Trophoblast cell (in vitro differentiated cells and primary cell): Measurements from ENCODE around the gene ANGPTL7.

Experiments
- DNase-seq, 2 donors: peaks; one replicate each; pipeline ENCODE4 v3.0.0-alpha.2; 2016
- H2AFZ ChIP-seq: 2 replicates; pipeline ENCODE4 v1.6.1; 2013; ENCODE audit warnings: low read length, moderate library complexity, mild to moderate bottlenecking; ENCODE audit not compliant: insufficient read depth, poor library complexity
- H2AK5ac ChIP-seq: 2 replicates; pipeline ENCODE4 v1.6.1; 2013; ENCODE audit warnings: mild to moderate bottlenecking, low read length
- H2BK120ac ChIP-seq: 2 replicates; pipeline ENCODE4 v1.6.1; 2013; ENCODE audit warnings: low read length, mild to moderate bottlenecking, moderate library complexity; ENCODE audit not compliant: insufficient read depth, poor library complexity
- H2BK12ac ChIP-seq: 2 replicates; pipeline ENCODE4 v1.6.1; 2013; ENCODE audit warnings: mild to moderate bottlenecking, low read length, moderate library complexity
- H2BK5ac ChIP-seq: 2 replicates; pipeline ENCODE4 v1.6.1; 2013; ENCODE audit warnings: low read length, low read depth, moderate library complexity, mild to moderate bottlenecking; ENCODE audit not compliant: poor library complexity
- H3K14ac ChIP-seq: 2 replicates; pipeline ENCODE4 v1.6.1; 2013; ENCODE audit warnings: mild to moderate bottlenecking, low read length
- H3K18ac ChIP-seq: 2 replicates; pipeline ENCODE4 v1.6.1; 2013; ENCODE audit warnings: mild to moderate bottlenecking, low read length
- H3K23ac ChIP-seq: 2 replicates; pipeline ENCODE4 v1.6.1; 2013; ENCODE audit warnings: low read length
- H3K27ac ChIP-seq: 2 replicates; pipeline ENCODE4 v1.5.1; 2013; ENCODE audit warnings: low read depth, mild to moderate bottlenecking, inconsistent platforms, low read length, moderate library complexity
- H3K27me3 ChIP-seq: 2 replicates; pipeline ENCODE4 v1.6.1; 2013; ENCODE audit warnings: inconsistent platforms, mild to moderate bottlenecking, low read length, moderate library complexity; ENCODE audit not compliant: insufficient read depth
- H3K36me3 ChIP-seq, 2 experiments: 1 replicate in 1 of 2; 2 replicates in 1 of 2; pipeline ENCODE4 v1.6.1; 2013; ENCODE audit warnings: low read length in 2 of 2, mild to moderate bottlenecking in 2 of 2, moderate library complexity in 1 of 2; ENCODE audit not compliant: insufficient read depth in 2 of 2, control insufficient read depth in 1 of 2
- H3K4ac ChIP-seq: 2 replicates; pipeline ENCODE4 v1.6.1; 2013; ENCODE audit warnings: low read depth, mild to moderate bottlenecking, low read length, moderate library complexity
- H3K4me1 ChIP-seq, 2 experiments: 1 replicate in 1 of 2; 2 replicates in 1 of 2; pipeline ENCODE4 v1.6.1; 2013; ENCODE audit warnings: low read length in 2 of 2, mild to moderate bottlenecking in 2 of 2, moderate library complexity in 1 of 2; ENCODE audit not compliant: insufficient read depth in 2 of 2, control insufficient read depth in 1 of 2
- H3K4me2 ChIP-seq: 2 replicates; pipeline ENCODE4 v1.6.1; 2013; ENCODE audit warnings: inconsistent platforms, mild to moderate bottlenecking, low read length, moderate library complexity
- H3K4me3 ChIP-seq: 2 replicates; pipeline ENCODE4 v1.5.1; 2013; ENCODE audit warnings: mild to moderate bottlenecking, low read depth, low read length, inconsistent platforms
- H3K79me1 ChIP-seq: one replicate; pipeline ENCODE4 v1.6.1; 2013; ENCODE audit warnings: low read length
- H3K79me2 ChIP-seq: 2 replicates; pipeline ENCODE4 v1.6.1; 2013; ENCODE audit warnings: low read length, mild to moderate bottlenecking; ENCODE audit not compliant: control insufficient read depth, insufficient read depth, poor library complexity
- H3K9ac ChIP-seq: 2 replicates; pipeline ENCODE4 v1.6.1; 2013; ENCODE audit warnings: mild to moderate bottlenecking, low read length
- H3K9me3 ChIP-seq: 2 replicates; pipeline ENCODE4 v1.6.1; 2013; ENCODE audit warnings: low read depth, mild to moderate bottlenecking, control low read depth, inconsistent platforms, low read length; ENCODE audit not compliant: insufficient read depth
- H4K12ac ChIP-seq: 2 replicates; pipeline ENCODE4 v1.6.1; 2013; ENCODE audit warnings: low read depth, mild to moderate bottlenecking, low read length, moderate library complexity
- H4K8ac ChIP-seq: 2 replicates; pipeline ENCODE4 v1.6.1; 2013; ENCODE audit warnings: low read depth, mild to moderate bottlenecking, low read length, moderate library complexity
- H4K91ac ChIP-seq: one replicate; pipeline ENCODE4 v1.6.1; 2013; ENCODE audit warnings: low read depth, mild to moderate bottlenecking, low read length, moderate library complexity
- whole genome bisulfite sequencing: extraction: QIAGEN DNeasy Blood & Tissue Kit; methylation state at CpG from one replicate; pipeline ENCODE4 v1.1.7; 2013; ENCODE audit warnings: missing lambda C conversion rate; ENCODE audit not compliant: insufficient read length, insufficient coverage; ENCODE audit errors: extremely low coverage; 5-methylcytosine and 5-hydroxymethylcytosine counted together

The ANGPTL7 gene

DNA sequence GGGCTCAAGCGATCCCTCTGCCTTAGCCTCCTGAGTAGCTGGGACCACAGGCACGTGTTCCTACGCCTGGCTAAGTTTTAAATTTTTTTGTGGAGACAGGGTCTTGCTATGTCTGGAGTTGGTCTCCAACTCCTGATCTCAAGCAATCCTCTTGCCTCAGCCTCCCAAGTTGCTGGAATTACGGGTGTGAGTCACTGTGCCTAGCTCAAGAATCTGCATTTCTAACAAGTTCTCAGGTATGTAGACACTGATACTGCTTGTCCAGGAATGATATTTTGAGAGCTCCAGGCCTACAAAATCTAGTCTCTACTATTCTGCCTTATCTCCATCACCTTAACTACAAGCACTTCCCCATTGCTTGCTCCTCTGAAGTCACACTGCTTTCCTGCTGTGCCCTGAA, 22.3 kb downstream of the ANGPTL7 start:
- no CpG with 5 or more reads among the region's 4 CpGs for WGBS
- no peak overlapping the region for H3K27ac ChIP-seq
- no peak overlapping the region for H3K4ac ChIP-seq
- no peak overlapping the region for H4K91ac ChIP-seq
- no peak overlapping the region for H3K18ac ChIP-seq
- H2AK5ac ChIP-seq, result no peak overlapping the region
- H3K79me1 ChIP-seq, result no peaks in the 10 kb centered on the region
- no peak overlapping the region for H2BK120ac ChIP-seq
- H3K9ac ChIP-seq, result no peak overlapping the region
- H3K4me2 ChIP-seq, result no peak overlapping the region
- no peak overlapping the region for H3K14ac ChIP-seq
- no peaks in the 10 kb centered on the region for H3K79me2 ChIP-seq
- no peaks in the 10 kb centered on the region for H3K4me1 ChIP-seq
- H2BK5ac ChIP-seq, result no peak overlapping the region
- H3K4me3 ChIP-seq, result no peak overlapping the region
- no peak overlapping the region for H3K23ac ChIP-seq
- no peak overlapping the region for H4K8ac ChIP-seq
- H3K9me3 ChIP-seq, result no peaks in the 10 kb centered on the region
- H2AFZ ChIP-seq, result no peak overlapping the region
- peak; percentile 60 to 74 for DNase-seq
- H3K27me3 ChIP-seq, result no peaks in the 10 kb centered on the region
- H3K36me3 ChIP-seq, result peaks cover 36 to 69% of the 10 kb centered on the region in 2 experiments
- no peak overlapping the region for H2BK12ac ChIP-seq
- no peak overlapping the region for H4K12ac ChIP-seq

DNA sequence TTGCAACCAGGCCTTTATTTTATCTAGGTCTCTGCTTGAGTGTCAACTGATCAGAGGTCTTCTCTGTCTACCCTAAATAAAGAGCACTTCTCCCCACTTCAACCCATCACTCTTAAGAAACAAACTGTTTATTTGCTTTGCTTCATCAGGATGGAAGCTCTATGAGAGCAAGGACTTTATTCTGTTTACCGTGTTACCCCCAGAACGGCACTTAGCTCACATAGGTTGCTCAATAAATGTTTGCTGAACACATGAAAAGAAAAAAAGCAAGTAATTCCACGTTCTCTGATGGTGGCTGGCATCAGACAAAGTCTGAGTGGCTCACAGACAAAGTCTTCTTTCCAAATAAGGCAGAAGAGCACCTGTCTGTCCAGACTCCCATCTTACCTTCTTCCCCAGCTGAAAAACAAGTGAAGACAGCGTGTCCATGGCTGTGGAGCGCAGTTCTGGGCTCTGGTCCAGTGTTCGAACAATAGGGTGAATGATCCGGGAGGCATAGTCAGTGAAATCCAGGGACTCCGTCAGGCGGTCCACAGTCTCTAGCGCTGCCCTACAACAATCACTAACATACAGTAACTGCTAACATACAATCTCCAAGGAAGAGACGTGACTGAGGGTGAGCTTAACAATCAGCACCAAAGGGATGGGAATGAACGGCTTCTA, 22.9 kb downstream of the ANGPTL7 start:
- no peak overlapping the region for H3K4me3 ChIP-seq
- H3K18ac ChIP-seq, result no peak overlapping the region
- H3K9ac ChIP-seq, result no peak overlapping the region
- no peaks in the 10 kb centered on the region for H3K27me3 ChIP-seq
- no peak overlapping the region for H4K8ac ChIP-seq
- no peak overlapping the region for H2BK12ac ChIP-seq
- no peak overlapping the region for H3K14ac ChIP-seq
- no peak overlapping the region for H2AK5ac ChIP-seq
- no peaks in the 10 kb centered on the region for H3K79me2 ChIP-seq
- no peak overlapping the region for H3K4ac ChIP-seq
- H4K12ac ChIP-seq, result no peak overlapping the region
- peaks cover 32 to 66% of the 10 kb centered on the region in 2 experiments for H3K36me3 ChIP-seq
- no peaks in the 10 kb centered on the region for H3K79me1 ChIP-seq
- H3K23ac ChIP-seq, result no peak overlapping the region
- no peak overlapping the region for H2AFZ ChIP-seq
- WGBS, result no CpG with 5 or more reads among the region's 12 CpGs
- no peaks in the 10 kb centered on the region for H3K4me1 ChIP-seq
- H2BK120ac ChIP-seq, result no peak overlapping the region
- H4K91ac ChIP-seq, result no peak overlapping the region
- H3K27ac ChIP-seq, result no peak overlapping the region
- DNase-seq, result no peak
- H3K9me3 ChIP-seq, result no peaks in the 10 kb centered on the region
- no peak overlapping the region for H3K4me2 ChIP-seq
- no peak overlapping the region for H2BK5ac ChIP-seq

DNA sequence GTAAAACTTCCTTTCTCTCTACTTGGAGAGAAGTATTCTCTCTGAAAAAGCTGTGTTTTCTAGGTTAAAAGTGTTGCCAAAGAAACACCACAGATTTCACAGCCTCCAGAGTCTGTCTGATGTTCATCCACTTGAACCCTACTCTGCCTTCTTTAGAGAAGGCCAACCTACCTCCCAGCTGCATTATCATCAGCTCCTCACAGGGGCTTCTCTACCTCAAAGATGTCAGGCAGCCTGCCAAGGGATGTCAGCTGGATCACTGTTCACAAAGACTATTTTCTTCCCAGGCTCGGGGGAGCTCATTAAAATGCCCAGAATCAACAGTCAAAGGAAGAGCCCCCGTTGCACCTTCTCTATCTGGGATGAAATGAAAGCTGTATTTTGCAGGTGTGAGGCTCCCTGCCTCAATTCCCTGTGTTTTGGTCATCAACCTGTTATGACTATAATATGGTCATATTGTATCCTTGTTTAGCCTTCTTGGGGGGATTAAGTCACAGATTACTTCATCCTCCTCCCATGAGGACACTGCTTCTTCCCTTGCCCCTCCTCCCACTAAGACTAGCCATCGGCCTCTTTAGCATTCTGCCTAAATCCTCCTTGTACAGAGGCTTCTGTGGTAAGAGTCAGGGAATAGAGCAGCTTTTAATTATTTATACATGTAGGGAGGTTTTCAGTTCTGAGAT, 25.7 kb downstream of the ANGPTL7 start:
- Histone ChIP-seq H3K27ac (no peak overlapping the region), H2AFZ (no peak overlapping the region), H3K23ac (no peak overlapping the region), H2BK12ac (no peak overlapping the region), H2BK5ac (no peak overlapping the region), H3K27me3 (no peaks in the 10 kb centered on the region), H3K9ac (no peak overlapping the region), H3K14ac (no peak overlapping the region), H3K4ac (no peak overlapping the region), H3K18ac (no peak overlapping the region), H2BK120ac (no peak overlapping the region), H4K8ac (no peak overlapping the region), H4K91ac (no peak overlapping the region), H3K79me1 (no peaks in the 10 kb centered on the region), H4K12ac (no peak overlapping the region), H3K4me2 (no peak overlapping the region), H3K4me1 (no peaks in the 10 kb centered on the region), H2AK5ac (no peak overlapping the region), H3K36me3 (peaks cover 26 to 56% of the 10 kb centered on the region in 2 experiments), H3K9me3 (no peaks in the 10 kb centered on the region), H3K4me3 (no peak overlapping the region), H3K79me2 (no peaks in the 10 kb centered on the region)
- WGBS, result no CpG with 5 or more reads among the region's 3 CpGs
- no peak for DNase-seq

DNA sequence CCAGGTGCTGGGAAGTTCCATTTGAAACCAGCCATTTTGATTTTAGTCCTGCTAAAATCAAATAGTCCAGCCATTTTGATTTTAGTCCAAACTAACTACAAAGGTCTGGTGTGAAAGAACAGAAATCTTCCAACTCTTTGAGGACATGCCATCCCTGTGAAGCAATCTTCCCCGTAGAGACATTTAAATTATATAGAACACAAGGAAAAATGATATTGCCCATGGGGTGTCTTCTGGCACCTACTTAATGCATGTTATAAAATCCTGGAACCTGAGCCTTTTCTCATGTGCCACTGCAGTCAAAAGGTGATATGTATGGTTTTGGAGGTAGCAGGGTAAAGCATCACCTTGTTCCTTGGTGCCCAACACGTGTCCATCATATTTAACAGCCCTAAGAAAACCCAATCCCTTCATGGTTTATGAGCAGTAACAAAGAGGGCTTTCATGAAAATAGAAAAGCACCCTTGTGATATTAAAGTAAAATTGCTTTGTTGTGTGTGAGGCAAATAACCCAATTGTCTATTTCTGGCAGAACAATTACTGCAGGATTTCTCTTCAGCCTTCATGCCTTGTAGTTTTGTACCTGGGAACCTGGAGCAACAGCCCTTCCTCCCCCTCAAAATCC, 26.3 kb downstream of the ANGPTL7 start:
- H3K36me3 ChIP-seq, result peaks cover 22 to 53% of the 10 kb centered on the region in 2 experiments
- H3K14ac ChIP-seq, result no peak overlapping the region
- no peaks in the 10 kb centered on the region for H3K27me3 ChIP-seq
- no peak overlapping the region for H2AK5ac ChIP-seq
- H3K9ac ChIP-seq, result no peak overlapping the region
- no peak overlapping the region for H2BK120ac ChIP-seq
- no peaks in the 10 kb centered on the region for H3K79me1 ChIP-seq
- H4K91ac ChIP-seq, result no peak overlapping the region
- H3K4me1 ChIP-seq, result no peaks in the 10 kb centered on the region
- no peak overlapping the region for H3K27ac ChIP-seq
- WGBS, result no CpG with 5 or more reads among the region's 2 CpGs
- no peaks in the 10 kb centered on the region for H3K9me3 ChIP-seq
- no peak overlapping the region for H4K12ac ChIP-seq
- H3K4me2 ChIP-seq, result no peak overlapping the region
- H3K4me3 ChIP-seq, result no peak overlapping the region
- no peak overlapping the region for H2AFZ ChIP-seq
- no peak overlapping the region for H3K4ac ChIP-seq
- H3K18ac ChIP-seq, result no peak overlapping the region
- H3K79me2 ChIP-seq, result no peaks in the 10 kb centered on the region
- H2BK5ac ChIP-seq, result no peak overlapping the region
- no peak overlapping the region for H2BK12ac ChIP-seq
- H4K8ac ChIP-seq, result no peak overlapping the region
- no peak for DNase-seq
- H3K23ac ChIP-seq, result no peak overlapping the region
